SKM-1 (cell line): ENCODE results near the gene PAK6.
A peak's percentile ranks its signal among the peaks of the same experiment; 100 is the strongest.

Source experiments
- DNase-seq: peaks from one replicate; lab custom pipeline; 2025; ENCODE audit not compliant: unreplicated experiment; lab: John Stamatoyannopoulos, UW

The PAK6 gene

DNA sequence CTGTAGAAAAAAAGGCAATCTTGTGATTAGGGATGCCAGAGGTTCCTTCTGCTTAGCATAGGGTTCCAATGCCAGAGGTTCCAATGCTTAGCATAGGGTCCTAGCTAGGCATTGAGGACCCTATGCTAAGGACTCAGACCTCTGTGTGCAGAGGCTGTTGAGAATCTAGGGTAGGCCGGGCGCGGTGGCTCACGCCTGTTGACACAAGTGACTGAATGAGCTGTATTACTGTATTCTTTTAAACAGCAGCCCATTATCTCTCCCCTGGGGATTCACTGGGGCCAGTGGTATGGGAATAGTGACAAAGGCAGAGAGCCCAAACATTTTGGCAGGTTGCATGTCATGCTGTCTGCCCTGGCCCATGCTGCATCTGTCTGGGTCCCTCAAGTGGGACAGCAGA lies 16.2 kb downstream of the PAK6 start:
- no peak for DNase-seq

DNA sequence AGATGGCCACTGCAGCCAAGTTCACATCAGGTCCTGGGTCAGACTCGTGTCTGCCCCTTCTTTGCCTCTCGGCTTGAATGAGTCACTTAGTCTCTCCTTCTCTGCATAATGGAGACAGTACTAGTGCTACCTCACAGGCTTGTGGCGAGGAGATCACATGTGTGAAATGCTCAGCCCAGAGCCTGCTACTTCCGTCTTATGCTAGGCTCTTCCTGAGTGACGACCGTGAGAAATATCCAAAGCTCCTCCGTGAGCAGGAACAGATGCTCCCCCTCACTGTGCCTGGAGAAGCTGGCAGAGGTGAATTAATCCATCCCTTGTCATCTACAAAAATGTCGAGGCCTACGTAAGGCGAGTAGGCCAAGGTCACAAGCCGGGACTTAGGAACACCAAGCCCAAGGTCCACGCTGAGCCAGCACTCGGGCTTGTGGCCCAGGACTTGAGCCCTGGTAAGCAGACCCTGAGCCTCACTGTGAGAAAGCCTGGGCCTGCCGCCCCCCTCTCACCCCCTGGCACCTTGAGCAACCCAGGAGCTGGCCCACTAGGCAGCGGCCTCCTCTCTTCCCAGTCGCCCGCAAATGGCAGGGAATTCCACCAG lies 17.9 kb downstream of the PAK6 start:
- no peak for DNase-seq

DNA sequence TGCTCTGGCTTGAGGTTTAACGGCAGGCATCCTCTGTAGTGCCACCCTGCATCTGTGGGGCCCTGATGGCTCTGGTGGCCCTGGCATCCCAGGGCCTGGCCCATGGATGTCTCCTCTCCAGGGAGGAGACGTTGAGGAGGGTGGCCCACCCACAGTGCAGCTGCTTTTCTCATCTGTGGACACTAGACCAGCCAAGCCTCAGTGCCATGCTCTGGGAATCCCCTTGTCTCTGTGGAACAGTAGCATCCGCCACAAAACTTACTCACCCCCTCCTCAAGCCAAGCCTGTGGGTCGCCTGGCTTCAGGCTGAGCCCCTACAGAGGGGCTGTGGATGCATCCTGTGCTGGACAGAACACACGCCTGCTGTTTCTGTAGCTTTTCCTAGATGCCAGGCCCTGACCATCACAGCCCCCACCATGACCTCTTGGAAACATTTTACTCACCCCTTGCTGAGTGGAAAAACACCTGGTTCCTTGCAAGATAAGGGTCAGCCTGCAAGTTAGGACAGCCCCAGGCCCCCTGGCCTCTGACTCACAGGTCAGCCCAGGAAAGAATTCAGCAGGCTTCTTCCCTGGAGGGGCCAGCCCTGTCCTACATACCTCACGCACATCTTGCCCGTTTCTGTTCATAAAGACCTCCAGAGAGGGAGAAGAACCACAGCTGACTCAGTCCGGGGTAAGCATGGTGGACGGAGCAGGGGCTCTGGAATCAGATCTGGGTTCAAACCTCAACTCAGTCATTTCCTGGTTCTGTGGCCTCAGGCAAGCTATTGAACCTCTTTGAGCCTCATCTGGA lies 19.0 kb downstream of the PAK6 start:
- no peak for DNase-seq

DNA sequence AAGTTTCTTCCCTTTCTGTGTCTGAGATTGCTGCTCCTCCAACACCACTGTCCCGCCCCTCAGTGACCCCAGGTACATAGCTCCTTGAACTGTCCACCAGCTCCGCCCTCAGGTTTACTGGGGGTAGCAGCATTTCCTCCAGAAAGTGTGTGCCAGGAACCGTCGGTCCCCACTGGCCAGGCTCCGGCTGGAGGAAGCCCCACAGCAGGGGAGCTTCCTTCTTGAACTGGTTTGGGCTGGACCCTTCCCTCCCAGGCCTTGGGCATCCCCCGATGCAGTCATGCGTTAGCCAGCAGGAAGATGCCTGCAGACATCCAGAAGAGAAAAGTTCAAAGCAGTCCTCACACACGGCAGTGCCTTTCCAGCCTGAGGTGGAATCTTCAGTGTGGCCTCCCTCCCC lies 19.7 kb downstream of the PAK6 start:
- no peak for DNase-seq

DNA sequence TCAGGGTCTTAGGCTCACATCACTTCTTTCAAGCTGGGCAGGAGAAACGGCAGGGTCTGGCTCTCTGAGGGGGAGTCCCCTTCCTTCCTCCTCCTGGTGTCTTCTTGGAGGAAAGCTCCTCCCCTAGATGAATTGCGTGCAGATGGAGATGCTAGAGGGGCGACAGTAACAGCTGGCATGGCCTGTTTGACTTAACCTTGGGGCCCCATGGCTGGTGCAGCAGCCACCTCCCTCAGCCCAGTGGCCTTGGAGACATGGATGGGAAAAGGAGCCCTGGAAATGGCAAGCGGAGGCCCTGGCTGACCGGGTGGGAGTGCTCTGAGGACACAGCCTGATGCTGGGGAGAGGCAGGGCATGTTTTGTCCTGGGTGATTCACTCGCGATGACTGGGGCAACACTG lies 20.2 kb downstream of the PAK6 start:
- DNase-seq, result no peak

DNA sequence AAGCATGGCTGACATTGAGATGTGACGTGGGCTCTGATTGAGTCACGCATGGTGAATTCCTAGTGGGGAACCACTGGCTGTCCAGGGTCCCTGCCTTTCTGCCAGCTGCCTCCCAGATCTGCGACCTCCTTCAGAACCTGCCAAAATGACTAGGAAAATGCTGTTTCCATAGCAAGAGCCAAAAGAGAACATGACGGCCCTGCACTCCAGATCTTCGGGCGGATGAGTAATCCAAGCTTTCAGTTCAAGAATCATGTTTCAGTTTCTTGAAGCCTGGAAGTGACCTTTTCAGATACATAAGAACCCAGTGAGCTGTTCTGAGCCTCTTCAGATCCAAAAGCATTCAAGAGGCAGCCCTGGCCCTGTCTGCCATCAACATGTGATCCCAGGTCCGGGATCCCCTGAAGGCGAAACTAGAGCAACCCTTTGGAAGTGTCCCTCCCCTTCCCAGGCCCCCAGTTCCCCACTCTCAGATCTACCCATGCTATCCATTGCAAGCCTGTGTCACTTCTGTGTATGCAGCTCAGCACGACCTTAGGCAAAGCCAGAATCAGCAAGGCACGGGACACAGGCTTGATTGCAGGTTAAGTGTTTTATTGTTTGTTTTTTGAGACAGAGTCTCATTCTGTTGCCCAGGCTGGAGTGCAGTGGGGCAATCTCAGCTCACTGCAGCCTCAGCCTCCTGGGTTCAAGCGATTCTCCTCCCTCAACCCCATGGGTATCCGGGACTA lies 24.3 kb downstream of the PAK6 start:
- no peak for DNase-seq

DNA sequence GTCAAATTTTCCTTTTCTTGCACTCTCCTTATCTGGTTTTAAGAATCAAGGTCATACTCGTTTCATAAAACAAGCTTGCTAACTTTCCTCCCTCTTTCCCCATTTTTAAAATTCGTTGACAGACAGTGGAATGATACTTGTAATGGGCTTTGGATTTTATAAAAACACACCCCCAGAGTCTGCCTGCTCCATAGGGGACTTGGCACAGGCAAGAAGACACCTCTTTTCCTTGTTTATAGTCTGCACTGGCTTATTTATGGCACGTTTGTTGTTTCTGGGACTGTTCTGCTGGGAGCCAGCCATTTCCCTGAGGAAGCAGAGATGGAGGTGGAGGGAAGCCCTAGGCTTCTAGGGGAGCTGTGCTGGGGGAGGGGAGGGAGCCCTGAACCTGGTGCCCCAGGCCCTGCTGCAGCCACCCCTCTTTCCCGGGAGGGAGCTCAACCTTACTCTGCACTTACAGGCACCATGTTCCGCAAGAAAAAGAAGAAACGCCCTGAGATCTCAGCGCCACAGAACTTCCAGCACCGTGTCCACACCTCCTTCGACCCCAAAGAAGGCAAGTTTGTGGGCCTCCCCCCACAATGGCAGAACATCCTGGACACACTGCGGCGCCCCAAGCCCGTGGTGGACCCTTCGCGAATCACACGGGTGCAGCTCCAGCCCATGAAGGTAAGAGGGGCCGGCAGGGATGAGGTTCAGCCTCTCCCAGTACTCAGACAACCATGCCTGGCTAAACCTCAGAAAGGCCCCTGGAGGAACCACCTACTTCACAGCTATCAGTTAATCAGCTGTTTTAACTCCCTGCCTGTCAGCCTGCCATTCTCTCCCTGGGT lies 25.7 kb downstream of the PAK6 start:
- no peak for DNase-seq

DNA sequence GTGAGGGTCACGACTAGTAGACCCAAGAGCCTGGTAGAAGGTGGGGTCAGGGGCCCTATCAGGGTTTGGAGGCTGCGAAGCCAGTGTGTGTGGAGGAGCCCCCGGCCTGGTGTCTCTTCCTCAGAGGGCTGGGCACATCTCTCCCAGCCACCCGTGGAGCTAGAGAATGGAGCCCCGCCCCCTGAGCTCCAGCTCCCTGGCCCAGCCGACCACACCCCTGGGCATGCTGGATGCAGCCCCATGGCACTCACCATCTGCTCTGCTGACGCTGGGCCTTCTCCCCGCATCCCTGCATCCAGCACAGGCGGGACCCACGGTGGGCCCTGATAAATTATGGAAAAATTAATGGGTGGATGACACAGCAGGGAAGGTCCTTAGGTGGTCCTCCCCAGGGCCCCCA lies 26.5 kb downstream of the PAK6 start:
- DNase-seq, result no peak

DNA sequence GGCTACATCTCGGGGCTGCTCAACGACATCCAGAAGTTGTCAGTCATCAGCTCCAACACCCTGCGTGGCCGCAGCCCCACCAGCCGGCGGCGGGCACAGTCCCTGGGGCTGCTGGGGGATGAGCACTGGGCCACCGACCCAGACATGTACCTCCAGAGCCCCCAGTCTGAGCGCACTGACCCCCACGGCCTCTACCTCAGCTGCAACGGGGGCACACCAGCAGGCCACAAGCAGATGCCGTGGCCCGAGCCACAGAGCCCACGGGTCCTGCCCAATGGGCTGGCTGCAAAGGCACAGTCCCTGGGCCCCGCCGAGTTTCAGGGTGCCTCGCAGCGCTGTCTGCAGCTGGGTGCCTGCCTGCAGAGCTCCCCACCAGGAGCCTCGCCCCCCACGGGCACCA lies 27.0 kb downstream of the PAK6 start:
- no peak for DNase-seq

DNA sequence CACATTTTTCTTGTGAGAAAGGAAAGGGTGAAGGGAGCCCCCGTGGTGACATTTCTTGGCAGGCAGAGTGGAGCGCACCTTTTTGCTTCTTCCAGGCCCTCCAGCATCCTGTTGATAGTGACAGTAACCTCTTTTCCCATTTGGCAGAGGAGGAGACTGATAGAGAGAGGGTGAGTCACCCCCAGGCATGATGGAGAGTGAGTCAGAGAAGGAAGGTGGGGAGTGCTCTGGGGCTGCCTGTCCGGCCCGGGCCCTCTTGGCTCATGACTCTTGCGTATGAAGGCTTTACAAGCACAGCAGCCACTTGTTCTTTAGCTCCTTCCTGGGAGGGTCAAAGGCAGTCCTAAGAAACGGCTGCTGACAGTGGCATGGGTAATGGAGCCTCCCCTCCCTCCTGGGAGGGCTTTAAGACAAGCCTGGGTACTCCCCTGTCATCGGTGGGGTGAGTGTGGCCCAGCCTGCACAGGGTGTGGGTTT lies 28.0 kb downstream of the PAK6 start:
- DNase-seq, result no peak

DNA sequence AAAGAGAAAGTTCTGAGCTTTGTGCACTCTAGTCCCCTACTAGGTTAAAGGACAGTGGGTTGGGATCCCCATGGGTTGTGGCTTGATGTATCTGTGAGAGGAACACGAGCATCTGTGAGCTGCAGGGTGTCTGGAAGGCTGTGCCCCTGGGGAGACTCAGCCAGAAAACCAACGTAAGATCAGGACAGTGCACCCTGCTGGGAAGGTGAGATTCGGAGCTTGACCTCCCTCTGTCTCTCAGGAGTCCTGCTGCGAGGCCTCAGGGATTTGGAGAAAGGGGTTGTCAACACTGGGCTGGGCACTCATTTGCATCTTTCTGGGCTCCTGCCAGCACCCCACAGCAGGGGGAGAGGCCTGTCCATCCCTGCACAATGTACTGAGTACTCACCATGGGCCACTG lies 28.8 kb downstream of the PAK6 start:
- DNase-seq, result no peak

DNA sequence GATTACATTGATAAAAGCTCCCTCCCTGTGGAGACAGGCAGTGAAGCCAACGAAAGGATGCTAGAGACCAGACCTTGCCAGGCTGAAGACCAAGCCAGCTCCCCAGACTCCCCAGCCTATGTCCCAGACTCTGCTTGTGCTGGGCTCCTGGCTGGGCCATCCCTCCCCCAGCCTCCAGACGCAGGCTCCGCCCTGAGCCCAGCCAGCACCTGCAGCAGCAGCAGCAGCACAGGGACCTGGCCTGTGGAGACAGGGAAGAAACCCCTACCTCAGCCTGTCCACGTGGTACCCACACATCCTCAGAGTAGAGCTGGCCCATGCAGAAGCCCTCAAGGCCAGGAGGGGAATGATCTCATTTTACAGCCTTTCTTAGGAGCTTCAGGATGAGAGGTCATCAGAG lies 30.7 kb downstream of the PAK6 start:
- no peak for DNase-seq

DNA sequence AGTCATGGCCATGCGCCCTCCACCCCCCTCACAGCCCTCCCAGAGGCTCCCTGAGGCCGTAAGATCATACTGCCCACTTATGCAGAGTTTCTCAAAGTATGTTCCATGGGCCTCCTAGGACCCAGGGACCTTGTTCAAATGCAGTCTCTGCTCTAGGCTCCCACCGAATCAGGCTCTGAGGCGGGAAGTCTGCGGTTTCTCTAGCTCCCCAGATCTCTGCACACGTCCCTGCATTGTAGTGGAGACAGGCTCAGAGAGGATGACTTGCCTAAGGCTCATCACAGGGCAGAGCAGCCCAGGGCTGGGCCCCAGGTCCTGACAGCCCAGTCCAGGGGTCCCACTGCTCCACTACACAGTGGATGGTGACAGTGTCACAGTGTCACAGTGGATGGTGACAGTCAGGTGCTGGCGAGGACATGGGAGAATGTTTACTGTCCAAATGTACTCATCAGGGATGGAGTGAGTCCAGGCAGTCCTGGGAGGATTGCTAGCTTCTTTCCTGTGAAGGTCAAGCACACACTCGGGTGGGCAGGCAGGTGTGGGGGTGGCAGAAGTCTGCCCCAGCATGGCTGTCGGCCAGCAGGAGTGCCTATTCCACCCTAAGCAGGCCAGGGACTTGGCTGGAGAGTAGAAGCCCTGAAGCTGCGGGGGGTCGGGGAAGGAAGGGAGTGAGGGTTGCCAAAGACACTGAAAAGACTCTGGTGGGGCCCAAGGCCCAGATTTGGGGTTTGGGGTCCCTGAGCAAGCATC lies 31.6 kb downstream of the PAK6 start:
- DNase-seq, result no peak

DNA sequence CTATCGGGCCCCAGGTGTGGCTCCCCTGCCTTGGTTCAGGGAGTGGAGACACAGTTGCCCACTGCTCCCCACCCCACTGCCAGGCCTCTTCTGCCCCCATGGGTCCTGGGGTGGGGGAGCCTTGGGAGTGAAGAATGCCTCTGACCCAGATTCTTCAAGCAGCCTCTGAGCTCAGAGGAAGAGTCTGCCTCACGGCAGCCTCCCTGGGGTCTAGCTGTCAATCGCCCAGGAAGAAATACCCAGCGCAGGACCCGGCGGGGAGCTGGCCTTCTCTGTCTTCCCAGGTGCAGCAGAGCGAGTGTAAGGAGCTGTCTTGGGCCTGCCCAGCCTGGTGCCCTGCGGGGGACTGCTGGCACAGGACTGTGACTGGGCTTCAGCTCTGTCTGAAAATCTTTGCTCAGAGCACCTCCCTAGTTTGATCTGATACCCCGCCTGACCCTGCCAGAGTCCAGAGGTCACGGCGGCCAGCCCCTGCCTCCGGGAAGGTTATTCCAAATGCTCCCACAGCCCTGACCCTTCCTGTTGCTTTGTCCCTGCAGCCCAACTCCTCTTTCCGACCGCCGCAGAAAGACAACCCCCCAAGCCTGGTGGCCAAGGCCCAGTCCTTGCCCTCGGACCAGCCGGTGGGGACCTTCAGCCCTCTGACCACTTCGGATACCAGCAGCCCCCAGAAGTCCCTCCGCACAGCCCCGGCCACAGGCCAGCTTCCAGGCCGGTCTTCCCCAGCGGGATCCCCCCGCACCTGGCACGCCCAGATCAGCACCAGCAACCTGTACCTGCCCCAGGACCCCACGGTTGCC lies 33.0 kb downstream of the PAK6 start:
- DNase-seq, result no peak

DNA sequence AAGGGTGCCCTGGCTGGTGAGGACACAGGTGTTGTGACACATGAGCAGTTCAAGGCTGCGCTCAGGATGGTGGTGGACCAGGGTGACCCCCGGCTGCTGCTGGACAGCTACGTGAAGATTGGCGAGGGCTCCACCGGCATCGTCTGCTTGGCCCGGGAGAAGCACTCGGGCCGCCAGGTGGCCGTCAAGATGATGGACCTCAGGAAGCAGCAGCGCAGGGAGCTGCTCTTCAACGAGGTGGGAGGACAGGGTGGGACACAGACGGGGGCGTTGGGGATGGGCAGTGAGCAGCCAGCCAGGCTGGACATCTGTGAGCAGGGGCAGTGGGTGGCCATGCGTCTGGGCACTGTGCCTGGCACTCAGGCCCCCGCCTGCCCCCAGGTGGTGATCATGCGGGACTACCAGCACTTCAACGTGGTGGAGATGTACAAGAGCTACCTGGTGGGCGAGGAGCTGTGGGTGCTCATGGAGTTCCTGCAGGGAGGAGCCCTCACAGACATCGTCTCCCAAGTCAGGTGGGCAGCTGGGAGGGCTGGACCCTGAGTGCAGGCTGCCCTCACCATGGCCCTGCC lies 33.7 kb downstream of the PAK6 start:
- DNase-seq, result no peak

DNA sequence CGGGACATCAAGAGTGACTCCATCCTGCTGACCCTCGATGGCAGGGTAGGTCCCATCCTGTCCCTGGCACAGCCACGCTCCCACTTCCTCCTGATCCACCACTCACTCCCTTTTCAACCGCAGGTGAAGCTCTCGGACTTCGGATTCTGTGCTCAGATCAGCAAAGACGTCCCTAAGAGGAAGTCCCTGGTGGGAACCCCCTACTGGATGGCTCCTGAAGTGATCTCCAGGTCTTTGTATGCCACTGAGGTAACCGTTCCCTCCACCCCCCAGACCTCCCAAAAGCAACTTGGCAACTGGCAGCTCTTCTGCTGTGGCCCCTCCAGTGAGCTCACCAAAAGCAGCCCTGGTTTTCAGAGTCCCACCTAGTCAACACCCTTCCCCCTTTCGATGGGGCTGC lies 34.6 kb downstream of the PAK6 start:
- no peak for DNase-seq

DNA sequence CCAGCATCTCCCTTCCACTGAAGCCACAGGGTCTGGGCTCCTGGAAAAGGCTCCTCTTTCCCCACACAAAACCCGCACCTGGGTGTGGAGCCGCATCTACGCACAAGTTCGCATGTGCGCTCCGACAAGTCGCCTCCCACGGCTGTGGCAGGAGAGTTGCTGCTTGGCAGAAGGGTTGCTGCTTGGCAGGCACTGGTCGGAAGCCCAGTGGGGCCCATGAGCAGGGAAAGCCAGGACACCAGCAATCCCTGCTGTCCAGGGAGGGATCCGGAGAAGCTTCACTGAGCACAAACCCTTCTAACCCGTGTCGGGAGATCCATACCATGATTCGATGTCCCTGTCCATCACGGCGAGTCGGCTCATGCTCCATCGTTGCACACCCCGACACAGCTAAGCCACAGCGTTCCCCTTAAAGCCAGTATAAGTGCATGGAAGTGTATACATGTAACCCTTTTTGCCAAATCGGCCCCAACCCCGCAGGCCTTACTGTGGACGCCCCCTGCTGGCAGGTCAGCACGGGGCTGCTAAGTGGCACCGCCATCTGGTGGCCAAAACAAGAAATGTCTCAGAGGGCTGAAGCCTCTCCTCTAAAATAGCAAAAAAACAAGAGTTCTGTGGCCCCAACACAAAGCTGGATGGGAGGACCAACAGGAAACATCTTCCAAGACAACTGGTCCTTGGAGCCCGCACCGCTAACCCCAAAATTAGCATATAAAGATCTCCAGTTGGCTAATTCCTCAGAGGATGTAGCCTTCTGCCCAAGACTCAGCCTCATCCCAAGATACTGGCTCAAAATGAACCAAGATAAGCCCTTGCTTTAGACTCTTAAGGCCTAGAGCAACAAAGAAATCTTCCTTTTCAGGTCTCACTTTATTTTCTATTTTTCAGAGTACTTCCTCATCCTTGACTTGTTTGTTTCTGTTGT lies 35.7 kb downstream of the PAK6 start:
- DNase-seq, result peak; percentile 71

DNA sequence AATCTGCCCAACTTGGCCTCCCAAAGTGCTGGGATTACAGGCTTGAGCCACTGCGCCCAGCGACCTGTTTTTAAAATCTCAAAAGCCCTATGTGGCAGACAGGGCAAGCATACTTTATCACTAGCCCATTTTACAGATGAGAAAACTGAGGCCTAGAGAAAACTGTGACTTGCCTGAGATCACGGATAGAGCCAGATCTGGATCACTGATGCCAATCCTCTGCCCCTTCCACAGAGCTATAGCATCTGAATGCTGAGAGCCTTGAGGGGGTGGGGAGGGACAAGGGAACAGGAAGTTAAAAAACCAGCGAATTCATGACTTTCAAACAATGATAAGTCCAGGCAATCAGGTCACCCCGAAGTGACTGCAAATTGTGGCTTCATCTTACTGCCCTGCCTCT lies 36.7 kb downstream of the PAK6 start:
- no peak for DNase-seq
